Activated CD8-positive, alpha-beta T cell treated with anti-CD3 and anti-CD28 coated beads for 36 hours (primary cell): ENCODE measurements around the gene RPP40. TPM values are rescaled to one million over a fixed set of nuclear protein-coding genes. Genes with fewer than 3 reads are reported as not detected.

Experiments
- ATAC-seq: fragments of 200-7000 bp; cut with Tn5 transposase; one replicate; pipeline ENCODE4 v1.10.0; 2021; ENCODE audit warnings: mild to moderate bottlenecking, moderate library complexity
- CTCF ChIA-PET: fragments of 350-600 bp; sonication (Branson Sonifier 250); formaldehyde crosslinking; loops from one replicate; lab custom pipeline; 2021; ENCODE audit warnings: antibody characterized with exemption; lab: Charles Lee
- POLR2A ChIA-PET: fragments of 350-600 bp; sonication (Branson Sonifier 250); formaldehyde crosslinking; loops from one replicate; lab custom pipeline; 2021; ENCODE audit warnings: antibody characterized with exemption; lab: Charles Lee
- DNase-seq: peaks from one replicate; pipeline ENCODE4 v3.0.0-alpha.2; 2020
- H3K27ac Mint-ChIP-seq: one replicate; pipeline ENCODE4 v1.8.0; 2021; ENCODE audit warnings: mild to moderate bottlenecking, mixed read lengths
- H3K27me3 Mint-ChIP-seq: one replicate; pipeline ENCODE4 v1.8.0; 2021; ENCODE audit warnings: mixed read lengths
- H3K36me3 Mint-ChIP-seq: one replicate; pipeline ENCODE4 v1.8.0; 2021; ENCODE audit warnings: low read depth, mixed read lengths
- H3K4me1 Mint-ChIP-seq: one replicate; pipeline ENCODE4 v1.8.0; 2021; ENCODE audit warnings: low read depth, mixed read lengths
- H3K4me3 Mint-ChIP-seq: one replicate; pipeline ENCODE4 v1.8.0; 2021; ENCODE audit warnings: mild to moderate bottlenecking, moderate library complexity, mixed read lengths
- H3K9me3 Mint-ChIP-seq: one replicate; pipeline ENCODE4 v1.8.0; 2021; ENCODE audit warnings: mixed read lengths
- intact Hi-C: fragments of 100-400 bp; cut with micrococcal nuclease; formaldehyde crosslinking; loops from one replicate; pipeline ENCODE4 v1.10.0; 2022
- total RNA-seq, 2 experiments: library from RNA; stranded (reverse); gene quantifications; one replicate each; pipeline ENCODE4 v1.2.3, GENCODE V29; 2021
- TF ChIP-seq, protein P1 (sequence below): fragments of 200-600 bp; IDR thresholded peaks from one replicate; pipeline ENCODE4 v1.8.0; 2022; ENCODE audit warnings: antibody characterized with exemption, mild to moderate bottlenecking

RPP40 gene
- total RNA-seq, 2 experiments from 2014 or later: 9.5 to 11.1 TPM

GRCh38 chr6:4962905-4963304 lies 40.9 kb downstream of the RPP40 start:
- CTCF ChIA-PET: no interaction called here
- Mint-ChIP-seq H3K9me3 (peaks cover 4% of the 10 kb centered on the region), H3K4me1 (no peaks in the 10 kb centered on the region), H3K4me3 (no peak overlapping the region), H3K36me3 (no peaks in the 10 kb centered on the region), H3K27me3 (no peaks in the 10 kb centered on the region), H3K27ac (no peak overlapping the region)
- DNase-seq (no peak), ATAC-seq (no peak)
- intact Hi-C loops: no loop called here
- POLR2A ChIA-PET: no interaction called here
- TF ChIP-seq, protein P1, sequence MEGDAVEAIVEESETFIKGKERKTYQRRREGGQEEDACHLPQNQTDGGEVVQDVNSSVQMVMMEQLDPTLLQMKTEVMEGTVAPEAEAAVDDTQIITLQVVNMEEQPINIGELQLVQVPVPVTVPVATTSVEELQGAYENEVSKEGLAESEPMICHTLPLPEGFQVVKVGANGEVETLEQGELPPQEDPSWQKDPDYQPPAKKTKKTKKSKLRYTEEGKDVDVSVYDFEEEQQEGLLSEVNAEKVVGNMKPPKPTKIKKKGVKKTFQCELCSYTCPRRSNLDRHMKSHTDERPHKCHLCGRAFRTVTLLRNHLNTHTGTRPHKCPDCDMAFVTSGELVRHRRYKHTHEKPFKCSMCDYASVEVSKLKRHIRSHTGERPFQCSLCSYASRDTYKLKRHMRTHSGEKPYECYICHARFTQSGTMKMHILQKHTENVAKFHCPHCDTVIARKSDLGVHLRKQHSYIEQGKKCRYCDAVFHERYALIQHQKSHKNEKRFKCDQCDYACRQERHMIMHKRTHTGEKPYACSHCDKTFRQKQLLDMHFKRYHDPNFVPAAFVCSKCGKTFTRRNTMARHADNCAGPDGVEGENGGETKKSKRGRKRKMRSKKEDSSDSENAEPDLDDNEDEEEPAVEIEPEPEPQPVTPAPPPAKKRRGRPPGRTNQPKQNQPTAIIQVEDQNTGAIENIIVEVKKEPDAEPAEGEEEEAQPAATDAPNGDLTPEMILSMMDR: no peak

DNA sequence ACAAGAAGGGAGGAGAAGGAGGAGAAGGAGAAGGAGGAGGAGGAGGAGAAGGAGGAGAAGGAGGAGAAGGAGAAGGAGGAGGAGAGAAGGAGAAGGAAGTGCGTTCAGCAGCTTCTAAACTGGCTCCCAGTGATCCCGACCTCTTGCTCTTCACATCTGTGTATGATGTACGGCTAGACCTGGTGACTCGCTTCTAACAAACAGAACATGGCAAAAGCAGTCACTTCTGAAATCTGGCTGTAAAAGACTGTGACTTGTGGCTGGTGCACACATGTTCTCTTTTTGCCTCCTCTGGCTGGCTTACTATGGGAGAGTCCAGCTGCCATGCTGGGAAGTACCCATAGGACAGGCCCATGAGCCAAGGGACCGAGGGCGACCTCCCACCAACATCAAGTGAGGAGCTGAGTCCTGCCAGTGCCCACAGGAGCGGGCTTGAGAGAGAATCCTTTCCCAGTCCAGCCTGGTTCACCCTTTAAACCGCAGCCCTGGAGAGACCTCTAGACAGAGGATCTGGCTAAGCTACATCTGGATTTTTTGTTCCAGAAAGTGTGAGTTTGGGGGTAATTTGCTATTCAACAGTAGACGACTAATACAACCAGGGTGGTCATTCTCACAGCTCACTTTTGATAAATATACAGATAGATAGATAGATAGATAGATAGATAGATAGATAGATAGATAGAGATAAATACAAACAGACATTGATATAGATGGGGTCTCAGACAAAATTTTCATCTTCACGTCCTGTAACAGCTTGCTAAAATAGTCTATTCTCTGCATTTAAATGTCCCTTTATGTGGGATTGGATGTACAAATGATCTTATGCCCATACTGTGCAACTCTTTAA lies 42.3 kb downstream of the RPP40 start:
- TF ChIP-seq, protein P1: no peak
- no peaks in the 10 kb centered on the region for H3K36me3 Mint-ChIP-seq
- no peak for ATAC-seq
- H3K27me3 Mint-ChIP-seq: no peaks in the 10 kb centered on the region
- POLR2A ChIA-PET: interaction anchor here (0.7 kb wide), 1 partner anchor 816 kb away, joined by 3 read pairs; no protein-coding TSS in a partner anchor
- DNase-seq: no peak
- H3K4me1 Mint-ChIP-seq: no peaks in the 10 kb centered on the region
- CTCF ChIA-PET: no interaction called here
- H3K27ac Mint-ChIP-seq: no peak overlapping the region
- H3K4me3 Mint-ChIP-seq: no peak overlapping the region
- H3K9me3 Mint-ChIP-seq: peaks cover 4% of the 10 kb centered on the region
- intact Hi-C loops: no loop called here

- Mint-ChIP-seq H3K36me3 (peaks cover 3% of the 10 kb centered on the region), H3K27me3 (no peaks in the 10 kb centered on the region), H3K4me1 (no peaks in the 10 kb centered on the region), H3K9me3 (peaks cover 4% of the 10 kb centered on the region), H3K27ac (no peak overlapping the region), H3K4me3 (no peak overlapping the region)
- ChIA-PET POLR2A (no interaction called here), CTCF (no interaction called here)
- TF ChIP-seq, protein P1: no peak
- no peak for DNase-seq
- no peak for ATAC-seq
- intact Hi-C loops: no loop called here
These were observed 45.2 kb downstream of the RPP40 start for GRCh38 chr6:4958624-4959023.

DNA sequence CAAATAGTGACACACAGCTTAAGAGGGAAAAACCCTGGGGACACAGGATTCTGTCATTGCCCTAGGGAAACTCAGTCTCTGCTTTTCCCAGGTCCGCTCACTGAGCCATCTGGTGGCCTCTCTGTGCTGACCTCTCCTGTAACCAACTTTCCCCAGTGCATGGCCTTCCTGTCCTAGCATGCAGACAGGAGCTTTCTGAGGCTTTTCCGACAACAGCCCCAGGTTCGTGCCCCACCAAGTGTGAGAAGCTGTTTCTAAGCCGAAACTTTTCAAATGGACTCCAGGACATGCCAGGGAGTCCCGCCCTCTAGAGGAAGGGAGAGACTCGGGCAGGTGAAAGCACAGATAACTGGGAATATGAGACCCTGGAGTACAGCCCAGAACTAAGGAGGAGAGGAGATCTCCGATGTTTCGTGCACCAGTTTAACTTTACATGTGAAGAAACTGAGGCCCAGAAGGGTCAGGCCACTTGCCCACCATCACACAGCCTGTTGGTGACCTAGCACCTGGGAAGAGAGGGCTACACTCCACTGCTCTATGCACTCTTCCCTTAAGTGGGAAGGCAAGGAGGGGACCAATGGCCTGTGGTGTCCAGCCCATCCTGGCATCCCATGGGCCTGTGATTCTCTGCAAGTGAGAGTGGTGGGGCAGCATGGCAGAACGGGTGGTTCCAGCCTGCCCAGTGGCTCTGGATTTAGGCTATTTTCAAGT lies 46.2 kb downstream of the RPP40 start:
- ChIA-PET POLR2A (no interaction called here), CTCF (no interaction called here)
- peaks cover 5% of the 10 kb centered on the region for H3K36me3 Mint-ChIP-seq
- TF ChIP-seq, protein P1: no peak
- H3K4me1 Mint-ChIP-seq: no peaks in the 10 kb centered on the region
- H3K4me3 Mint-ChIP-seq: no peak overlapping the region
- DNase-seq: no peak
- H3K9me3 Mint-ChIP-seq: peaks cover 4% of the 10 kb centered on the region
- H3K27me3 Mint-ChIP-seq: no peaks in the 10 kb centered on the region
- no peak for ATAC-seq
- intact Hi-C loops: no loop called here
- H3K27ac Mint-ChIP-seq: no peak overlapping the region

- Mint-ChIP-seq H3K36me3 (peaks cover 5% of the 10 kb centered on the region), H3K9me3 (peaks cover 4% of the 10 kb centered on the region), H3K4me3 (no peak overlapping the region), H3K27ac (no peak overlapping the region), H3K27me3 (no peaks in the 10 kb centered on the region), H3K4me1 (no peaks in the 10 kb centered on the region)
- DNase-seq (no peak), ATAC-seq (no peak)
- intact Hi-C loops: no loop called here
- CTCF ChIA-PET: no interaction called here
- POLR2A ChIA-PET: no interaction called here
- TF ChIP-seq, protein P1: no peak
These were observed 47.2 kb downstream of the RPP40 start for GRCh38 chr6:4956625-4957024.
